HFF-Myc (cell line): ENCODE measurements around the gene COL16A1.

Source experiments
- DNase-seq: peaks from one replicate; pipeline ENCODE4 v3.0.0-alpha.2; 2011; ENCODE audit warnings: low read depth; ENCODE audit errors: extremely low read depth
- H3K4me3 ChIP-seq: replicated peaks from 2 replicates; pipeline ENCODE4 v1.5.1; 2011; ENCODE audit warnings: low read depth, mild to moderate bottlenecking, control low read depth, low read length
- CTCF ChIP-seq: IDR thresholded peaks from 2 replicates; pipeline ENCODE4 v1.5.1; 2012; ENCODE audit warnings: mild to moderate bottlenecking, low read depth, low read length, control low read depth; ENCODE audit errors: missing control alignments

Gene COL16A1

GRCh38 chr1:31700468-31701090, 3.2 kb downstream of the COL16A1 start:
- H3K4me3 ChIP-seq = peak overlapping the region; percentile 86; the same call in 1 of the 2 replicates
- no peak for TF ChIP-seq CTCF
- no peak for DNase-seq

- no peak overlapping the region for H3K4me3 ChIP-seq
- TF ChIP-seq CTCF = no peak
- DNase-seq = no peak
These were observed 4.4 kb downstream of the COL16A1 start for GRCh38 chr1:31699341-31699891.

- DNase-seq = no peak
- no peak for TF ChIP-seq CTCF
- H3K4me3 ChIP-seq = no peak overlapping the region
These were observed 6.3 kb downstream of the COL16A1 start for GRCh38 chr1:31697369-31697984.

GRCh38 chr1:31696242-31696641, 7.6 kb downstream of the COL16A1 start:
- TF ChIP-seq CTCF = no peak
- no peak for DNase-seq
- no peak overlapping the region for H3K4me3 ChIP-seq

DNA sequence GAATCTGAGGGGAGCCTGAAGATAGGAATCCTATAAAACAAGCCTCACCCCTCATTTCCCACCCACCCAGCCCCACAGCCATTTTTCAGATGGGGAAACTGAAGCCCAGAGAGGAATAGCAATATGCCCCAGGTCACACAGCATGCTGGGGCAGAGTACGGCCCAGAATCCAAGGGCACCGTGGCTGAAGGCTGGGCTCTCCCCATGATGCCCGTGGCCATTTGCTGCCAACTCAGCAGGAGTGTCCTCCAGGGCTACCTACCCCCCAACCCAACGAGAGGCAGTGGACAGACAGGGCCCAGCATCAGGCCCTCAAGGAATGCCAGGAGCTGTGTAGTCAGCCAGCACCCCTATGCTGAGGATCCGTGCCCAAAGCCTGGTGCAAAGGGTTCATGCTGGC, 8.5 kb downstream of the COL16A1 start:
- TF ChIP-seq CTCF = no peak
- DNase-seq = no peak
- H3K4me3 ChIP-seq = no peak overlapping the region

DNA sequence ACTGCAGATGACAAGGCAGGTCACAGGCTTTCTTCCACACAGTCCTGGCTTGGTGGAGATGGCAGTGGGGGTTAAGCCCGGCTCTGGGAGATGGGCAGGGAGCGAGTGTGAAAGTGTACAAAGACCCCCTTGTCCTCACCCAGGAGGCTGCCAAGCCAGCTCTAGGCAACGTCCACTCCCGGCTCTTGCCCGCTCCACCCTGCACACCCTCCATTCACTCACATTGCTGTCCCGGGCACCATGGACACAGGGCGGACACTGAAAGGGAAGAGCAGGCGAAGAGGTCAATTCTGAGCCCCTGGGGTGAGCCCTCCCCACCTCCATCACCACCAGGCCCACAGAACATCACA, 8.9 kb downstream of the COL16A1 start:
- TF ChIP-seq CTCF = no peak
- H3K4me3 ChIP-seq = no peak overlapping the region
- DNase-seq = no peak
